K562 (cell line): ENCODE data around the gene EFEMP2. TPM values are rescaled to one million over a fixed set of nuclear protein-coding genes. Genes with fewer than 3 reads are reported as not detected.
"Not testable (repeated sequence)": the region's sequence is repeated elsewhere in the genome, so short reads cannot be mapped to it uniquely, and the experiment has no call there.

Experiments
- ATAC-seq: fragments of 200-7000 bp; cut with Tn5 transposase; 3 replicates; pipeline ENCODE4 v1.9.1; 2020; ENCODE audit warnings: moderate library complexity
- BruUV-seq: library from RNA; stranded (reverse); fragments of 400-500 nt; replicated peaks from 2 replicates; lab custom pipeline; 2021; lab: Mats Ljungman, UMichigan
- CTCF ChIA-PET: fragments of 300-600 bp; formaldehyde crosslinking; extraction: SDS; loops from one replicate; lab custom pipeline; 2021; ENCODE audit warnings: low intra/inter-chr PET ratio; lab: Yijun Ruan, JAX
- POLR2A ChIA-PET: fragments of 300-600, 350-650 bp; sonication (Branson Sonifier 250); formaldehyde crosslinking; extraction: SDS; loops from one replicate; lab custom pipeline; 2021; ENCODE audit warnings: antibody characterized with exemption, inconsistent platforms; lab: Yijun Ruan, JAX
- DNase-seq, 4 experiments: peaks; one replicate each; pipeline versions ENCODE4 v3.0.0 to v3.0.0-alpha.2; 2011 to 2018; ENCODE audit warnings: low spot score in 3 of 4, mixed read lengths in 3 of 4; ENCODE audit errors: extremely low read depth in 1 of 4
- FAIRE-seq: peaks from 2 replicates; lab custom pipeline; 2011; peaks lifted over from hg19 to GRCh38; lab: Jason Lieb, UNC
- H2AFZ ChIP-seq: 2 replicates; pipeline ENCODE4 v1.6.0; 2011; ENCODE audit warnings: low read depth, low read length, control low read depth, inconsistent platforms
- H3K27ac ChIP-seq: fragments of 200-600 bp; 3 replicates; pipeline ENCODE4 v1.8.0; 2011; ENCODE audit warnings: low read depth, mild to moderate bottlenecking, control low read depth, inconsistent platforms, low read length, moderate library complexity, mixed read lengths; ENCODE audit errors: extremely low read depth
- H3K27me3 ChIP-seq, 2 experiments: fragments of 300-600 bp in 1 of 2; 2 replicates in 1 of 2; 3 replicates in 1 of 2; pipeline versions ENCODE4 v1.6.0 to v1.8.0; 2011; ENCODE audit warnings: inconsistent platforms in 2 of 2, low read length in 2 of 2, mild to moderate bottlenecking in 1 of 2, mixed read lengths in 1 of 2, moderate library complexity in 1 of 2; ENCODE audit not compliant: control insufficient read depth in 2 of 2, insufficient read depth in 2 of 2
- H3K36me3 ChIP-seq: fragments of 300-600 bp; 3 replicates; pipeline ENCODE4 v1.8.0; 2011; ENCODE audit warnings: mild to moderate bottlenecking, low read length, inconsistent platforms; ENCODE audit not compliant: control insufficient read depth, insufficient read depth
- H3K4me1 ChIP-seq, 2 experiments: fragments of 200-600 bp in 1 of 2; replicated peaks in 1 of 2; 2 replicates in 1 of 2; 3 replicates in 1 of 2; pipeline versions ENCODE4 v1.5.1 to v1.8.0; 2011; ENCODE audit warnings: inconsistent platforms in 2 of 2, low read length in 2 of 2, mild to moderate bottlenecking in 1 of 2, mixed read lengths in 1 of 2, moderate library complexity in 1 of 2; ENCODE audit not compliant: control insufficient read depth in 2 of 2, insufficient read depth in 2 of 2
- H3K4me2 ChIP-seq: 2 replicates; pipeline ENCODE4 v1.6.1; 2011; ENCODE audit warnings: low read length, control low read depth, inconsistent platforms, mixed read lengths; ENCODE audit not compliant: insufficient read depth
- H3K4me3 ChIP-seq: fragments of 200-600 bp; sonication (generic), shearing (Covaris generic); 2 replicates; pipeline ENCODE4 v1.5.1; 2016; ENCODE audit warnings: control low read depth, inconsistent platforms
- H3K79me2 ChIP-seq: fragments of 200-600 bp; 3 replicates; pipeline ENCODE4 v1.8.0; 2011; ENCODE audit warnings: low read length, inconsistent platforms; ENCODE audit not compliant: control insufficient read depth, insufficient read depth
- H3K9ac ChIP-seq, 2 experiments: 2 replicates each; pipeline versions ENCODE4 v1.6.0 to v1.6.1; 2011; ENCODE audit warnings: low read depth in 2 of 2, low read length in 2 of 2, control low read depth in 1 of 2, inconsistent platforms in 1 of 2, mild to moderate bottlenecking in 1 of 2, mixed read lengths in 1 of 2; ENCODE audit not compliant: insufficient read depth in 1 of 2
- H3K9me1 ChIP-seq: one replicate; pipeline ENCODE4 v1.6.0; 2011; ENCODE audit warnings: inconsistent platforms, mild to moderate bottlenecking, low read length, moderate library complexity; ENCODE audit not compliant: control insufficient read depth, insufficient read depth
- H3K9me3 ChIP-seq: replicated peaks from 2 replicates; pipeline ENCODE4 v1.5.1; 2011; ENCODE audit warnings: low read depth, low read length, inconsistent platforms; ENCODE audit not compliant: control insufficient read depth, insufficient read depth
- H4K20me1 ChIP-seq: replicated peaks from 2 replicates; pipeline ENCODE4 v1.6.1; 2011; ENCODE audit warnings: low read length, inconsistent platforms, mixed read lengths; ENCODE audit not compliant: control insufficient read depth, insufficient read depth
- BCOR ChIP-seq: fragments of 450-650 bp; IDR thresholded peaks from 2 replicates; pipeline ENCODE4 v1.6.1; 2016
- MBD2 ChIP-seq: sonication (generic); IDR thresholded peaks from 2 replicates; pipeline ENCODE4 v1.6.1; 2016; ENCODE audit warnings: low read depth, borderline replicate concordance
- PTBP1 ChIP-seq: fragments of 200-400 bp; formaldehyde crosslinking; IDR thresholded peaks from 2 replicates; pipeline ENCODE4 v1.6.1; 2017; ENCODE audit warnings: low read depth, low read length
- ZNF408 ChIP-seq: fragments of 250-450 bp; sonication (Bioruptor Pico); IDR thresholded peaks from 2 replicates; pipeline ENCODE4 v1.4.0; 2020; ENCODE audit warnings: low read depth, mild to moderate bottlenecking, moderate library complexity
- in situ Hi-C: fragments of 300-500 bp; cut with MboI; formaldehyde crosslinking; loops from 4 replicates; pipeline ENCODE4 v1.15.0; 2018; ENCODE audit warnings: inconsistent platforms, mixed read lengths
- intact Hi-C: fragments of 100-400 bp; cut with micrococcal nuclease; formaldehyde crosslinking; loops from 2 replicates; pipeline ENCODE4 v1.14.2; 2022
- polyA plus RNA-seq, 8 experiments: library from polyadenylated mRNA; depleted of rRNA in 4 of 8; stranded (reverse) in 5 of 8; unstranded in 3 of 8; fragments of >200 nt; fragmentation: Nextera tagmentation in 2 of 8; fragmentation: Illumina TruSeq in 1 of 8; extraction: Ambion mirVana in 2 of 8; extraction: Trizol in 1 of 8; gene quantifications; 2 replicates each; pipeline versions ENCODE4 v1.2.1 to v1.2.3, GENCODE V29; 2011 to 2014; ENCODE audit warnings: inconsistent platforms in 1 of 8, missing spikeins in 1 of 8
- total RNA-seq, 7 experiments: library from RNA; depleted of rRNA in 6 of 7; stranded (reverse); fragments of >200 nt in 6 of 7; fragmentation: Illumina TruSeq in 2 of 7; extraction: Trizol in 2 of 7; gene quantifications; 2 replicates each; pipeline versions ENCODE4 v1.2.1 to v1.2.3, GENCODE V29; 2011 to 2021; ENCODE audit warnings: low replicate concordance in 1 of 7

EFEMP2 gene
- total and polyA plus RNA-seq, 9 of the 15 experiments (the other 6 are each of a cell fraction or from before 2014, with no cell fraction given): 0.07 to 2.9 (median 0.69) TPM; not detected in 1

GRCh38 chr11:65833297-65834030 lies 39.1 kb downstream of the EFEMP2 start, which contains the start of gene SNX32 (continued):
- no peak for TF ChIP-seq PTBP1
- no peak for TF ChIP-seq ZNF408 (CRISPR knock-in tag)
- peak; percentile 94 for TF ChIP-seq MBD2

GRCh38 chr11:65832231-65832630 lies 40.4 kb downstream of the EFEMP2 start:
- Histone ChIP-seq H3K27me3 (peaks cover 5 to 24% of the 10 kb centered on the region in 2 experiments; a peak in 4 of 5 replicates), H3K4me1 (peaks cover 0 to 16% of the 10 kb centered on the region in 2 experiments; a peak in 2 of 5 replicates)
- H3K9me3 ChIP-seq, H4K20me1 ChIP-seq, H3K9me1 ChIP-seq, H2AFZ ChIP-seq, ATAC-seq, H3K4me3 ChIP-seq, FAIRE-seq, intact Hi-C loops, DNase-seq, BruUV-seq, H3K4me2 ChIP-seq, H3K79me2 ChIP-seq, H3K9ac ChIP-seq, H3K27ac ChIP-seq, in situ Hi-C loops, H3K36me3 ChIP-seq: not testable (repeated sequence)
- TF ChIP-seq BCOR: 0 out of 2 replicates have a peak, but pooled peaks have one; percentile 9
- ChIA-PET POLR2A (interaction anchor here (1.1 to 3.1 kb wide), 4 partner anchors 18 to 112 kb away, joined by 4 to 12 read pairs (median 7); partner anchors contain the start of genes CFL1 and RNASEH2C), CTCF (interaction anchor here (1.2 kb wide), 1 partner anchor 12 kb away, joined by 4 read pairs; no protein-coding TSS in a partner anchor)
